OCI-LY7 (cell line): ENCODE data around the gene ANKS1B.

Experiments used
- CTCF ChIP-seq: fragments of 200-600 bp; sonication (generic); conservative IDR thresholded peaks from 2 replicates; pipeline ENCODE4 v1.5.1; 2014; ENCODE audit warnings: mild to moderate bottlenecking, antibody characterized with exemption, low read length, moderate library complexity, mixed read lengths
- EZH2phosphoT487 ChIP-seq: fragments of 200-600 bp; sonication (generic); IDR thresholded peaks from 2 replicates; pipeline ENCODE4 v1.6.1; 2018; ENCODE audit warnings: low read depth, borderline replicate concordance, mild to moderate bottlenecking, mixed run types, antibody characterized with exemption, low read length, moderate library complexity, mixed read lengths

- TF ChIP-seq CTCF (no peak), EZH2phosphoT487 (no peak)
Observed at GRCh38 chr12:99093166-99093565, 891.6 kb downstream of the ANKS1B start.
